Transverse colon (tissue), 4 donors: ENCODE measurements around the gene PSMD5. TPM values are rescaled to one million over a fixed set of nuclear protein-coding genes. Genes with fewer than 3 reads are reported as not detected.
"Not testable (repeated sequence)": the region's sequence is repeated elsewhere in the genome, so short reads cannot be mapped to it uniquely, and the experiment has no call there.

Source experiments
- DNase-seq: peaks from one replicate; pipeline ENCODE4 v3.0.0-alpha.2; 2019
- H3K27ac ChIP-seq, 4 donors: fragments of 200-600 bp; sonication (generic); 2 replicates each; pipeline ENCODE4 v1.5.1; 2016 to 2018; ENCODE audit warnings: inconsistent platforms in 4 of 4
- H3K27me3 ChIP-seq: fragments of 200-600 bp; sonication (generic); 2 replicates; pipeline ENCODE4 v1.5.1; 2017; ENCODE audit warnings: inconsistent platforms
- H3K36me3 ChIP-seq, 4 donors: fragments of 200-600 bp; sonication (generic); 2 replicates each; pipeline ENCODE4 v1.5.1; 2017 to 2019; ENCODE audit warnings: inconsistent platforms in 4 of 4
- H3K4me1 ChIP-seq, 4 donors: fragments of 200-600 bp; sonication (generic); 2 replicates each; pipeline ENCODE4 v1.5.1; 2017 to 2020; ENCODE audit warnings: inconsistent platforms in 4 of 4
- H3K4me3 ChIP-seq, 4 donors: fragments of 200-600 bp; sonication (generic); 1 replicate in 1 of 4; 2 replicates in 3 of 4; pipeline versions ENCODE4 v1.5.1 to v1.6.1; 2017 to 2019; ENCODE audit warnings: inconsistent platforms in 4 of 4
- H3K9me3 ChIP-seq, 2 donors: fragments of 200-600 bp; sonication (generic); 2 replicates each; pipeline ENCODE4 v1.5.1; 2017 to 2019; ENCODE audit warnings: inconsistent platforms in 2 of 2
- CTCF ChIP-seq, 5 experiments: fragments of 200-600 bp in 3 of 5; fragments of 450-650 bp in 2 of 5; sonication (generic) in 3 of 5; IDR thresholded peaks; 1 replicate in 2 of 5; 2 replicates in 3 of 5; pipeline ENCODE4 v1.5.1; 2016 to 2017; ENCODE audit warnings: antibody characterized with exemption in 5 of 5, inconsistent platforms in 3 of 5, mild to moderate bottlenecking in 2 of 5, moderate library complexity in 1 of 5
- EP300 ChIP-seq: sonication (generic); formaldehyde crosslinking; IDR thresholded peaks from one replicate; pipeline ENCODE4 v1.6.1; 2017; ENCODE audit warnings: antibody characterized with exemption, low read depth
- POLR2A ChIP-seq: fragments of 450-650 bp; IDR thresholded peaks from one replicate; pipeline ENCODE4 v1.6.1; 2016; ENCODE audit warnings: antibody characterized with exemption, mild to moderate bottlenecking, moderate library complexity
- POLR2AphosphoS5 ChIP-seq, 3 donors: sonication (generic); formaldehyde crosslinking; IDR thresholded peaks; one replicate each; pipeline ENCODE4 v1.6.1; 2016; ENCODE audit warnings: antibody characterized with exemption in 3 of 3
- WGBS, 2 donors: methylation state at CpG; one replicate each; pipeline ENCODE4 v1.1.5; 2018; ENCODE audit warnings: low coverage in 1 of 2; 5-methylcytosine and 5-hydroxymethylcytosine counted together
- in situ Hi-C, 4 donors: fragments of 200-750 bp; cut with MboI; loops; one replicate each; pipeline versions ENCODE4 v1.15.0 to v1.15.1; 2017; ENCODE audit warnings: low sequenced_read_pairs in 3 of 4, low pct_ligation_motif_present in 1 of 4, low pct_unique_long_range_greater_than_20kb in 1 of 4
- intact Hi-C: fragments of 100-400 bp; cut with DNase I; formaldehyde crosslinking; loops from one replicate; pipeline ENCODE4 v1.15.1; 2023; ENCODE audit warnings: low total_unique reads
- total RNA-seq, 4 donors: library from RNA; depleted of rRNA; stranded (reverse); fragments of >200 nt; gene quantifications; one replicate each; pipeline ENCODE4 v1.1.0, GENCODE V29; 2016

Gene PSMD5
- total RNA-seq, 4 donors from 2014 or later = 25.3 to 36.6 (median 28.7) TPM

GRCh38 chr9:120807607-120808379 lies 34.9 kb downstream of the PSMD5 start:
- intact Hi-C loops = no loop called here
- no peak for DNase-seq
- Histone ChIP-seq H3K4me3 (no peak overlapping the region), H3K9me3 (peaks cover 31 to 34% of the 10 kb centered on the region in 2 donors), H3K4me1 (no peaks in the 10 kb centered on the region), H3K27me3 (no peaks in the 10 kb centered on the region), H3K36me3 (peaks cover 0 to 3% (median 0%) of the 10 kb centered on the region in 4 donors), H3K27ac (no peak overlapping the region)
- in situ Hi-C loops = no loop called here
- TF ChIP-seq POLR2AphosphoS5 (IDR thresholded peaks at IDR 0.05) (no peak), EP300 (no peak), POLR2A (no peak), CTCF (IDR thresholded peaks at IDR 0.05) (no peak)

- H3K27me3 ChIP-seq, H3K4me3 ChIP-seq, H3K27ac ChIP-seq, in situ Hi-C loops, H3K4me1 ChIP-seq, H3K36me3 ChIP-seq, DNase-seq, intact Hi-C loops: not testable (repeated sequence)
- peaks cover 31 to 34% of the 10 kb centered on the region in 2 donors for H3K9me3 ChIP-seq
- 55 to 86% methylated on average over 1 to 3 of the region's 3 CpGs for WGBS, 2 donors
Measured at GRCh38 chr9:120804784-120805363, 37.8 kb downstream of the PSMD5 start.

DNA sequence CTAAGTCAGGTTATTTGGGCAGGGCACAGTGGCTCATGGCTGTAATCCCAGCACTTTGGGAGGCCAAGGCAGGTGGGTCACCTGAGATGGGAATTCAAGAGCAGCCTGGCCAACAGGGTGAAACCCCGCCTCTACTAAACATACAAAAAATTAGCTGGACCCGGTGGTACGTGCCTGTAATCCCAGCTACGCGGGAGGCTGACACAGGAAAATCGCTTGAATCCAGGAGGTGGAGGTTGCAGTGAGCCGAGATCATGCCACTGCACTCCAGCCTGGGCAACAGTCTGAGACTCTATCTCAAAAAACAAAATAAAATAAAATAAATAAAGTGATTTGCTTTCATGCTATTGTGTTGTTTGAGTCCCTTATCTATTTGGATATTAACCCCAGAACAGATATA lies 41.3 kb downstream of the PSMD5 start:
- TF ChIP-seq EP300 (no peak), POLR2AphosphoS5 (IDR thresholded peaks at IDR 0.05) (no peak), POLR2A (no peak), CTCF (IDR thresholded peaks at IDR 0.05) (no peak)
- Histone ChIP-seq H3K4me1 (no peaks in the 10 kb centered on the region), H3K36me3 (no peaks in the 10 kb centered on the region), H3K9me3 (peaks cover 6 to 11% of the 10 kb centered on the region in 2 donors), H3K27ac (no peak overlapping the region), H3K27me3 (no peaks in the 10 kb centered on the region), H3K4me3 (no peak overlapping the region)
- DNase-seq = no peak
- intact Hi-C loops = no loop called here
- 90 to 95% methylated on average over 5 to 7 of the region's 7 CpGs for WGBS, 2 donors
- in situ Hi-C loops = no loop called here

DNA sequence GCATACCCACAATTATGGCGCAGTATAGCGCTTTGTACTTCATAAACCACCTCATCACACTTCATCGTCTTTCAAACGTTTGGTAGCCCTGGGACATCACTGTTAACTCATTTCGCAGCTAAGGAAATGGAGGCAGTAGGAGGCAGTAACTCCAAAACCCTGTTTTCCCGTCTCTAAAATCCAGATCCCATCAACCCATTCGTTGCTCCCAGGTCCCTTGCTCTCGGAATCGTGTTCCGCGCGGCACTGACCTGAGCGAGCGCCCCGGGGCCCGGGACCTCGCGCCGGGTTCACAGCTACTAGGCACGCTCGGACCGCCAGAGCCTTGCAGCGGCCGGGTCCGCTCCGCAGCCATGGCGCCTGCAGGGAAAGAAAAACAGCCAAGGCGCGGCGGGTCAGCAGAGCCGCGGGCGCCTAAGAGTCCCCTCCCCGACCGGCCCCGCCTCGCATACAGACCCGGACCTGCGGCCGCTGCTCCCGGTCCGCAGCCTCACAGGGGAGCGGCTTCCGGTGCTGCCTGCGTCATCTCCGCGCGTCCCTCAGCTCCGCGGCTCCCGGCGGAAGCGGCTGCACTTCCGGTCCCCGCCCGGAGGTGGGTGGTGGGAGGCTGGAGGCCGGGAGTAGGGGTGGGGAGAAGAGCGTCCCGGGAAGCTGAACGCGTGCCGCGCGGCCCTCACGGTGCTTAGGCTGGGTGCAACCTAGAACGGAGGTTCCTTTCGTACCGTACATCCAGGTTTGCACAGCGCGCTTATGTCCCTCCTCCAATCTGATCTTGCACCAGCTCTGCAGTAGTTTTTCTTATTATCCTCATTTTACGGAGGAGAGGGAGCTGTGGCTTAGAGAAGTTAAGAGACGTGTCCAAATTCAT lies 49.6 kb downstream of the PSMD5 start, which contains the start of gene FBXW2:
FBXW2 (minus strand) TSS at position 519 of the 868 bp plus-strand sequence. CDS start 5,158 bp downstream, outside the sequence.
- in situ Hi-C loops (no loop called here), intact Hi-C loops (no loop called here)
- peak; percentile 95 for DNase-seq
- Histone ChIP-seq H3K9me3 (no peaks in the 10 kb centered on the region), H3K36me3 (peaks cover 0 to 7% (median 0%) of the 10 kb centered on the region in 4 donors), H3K27ac (peak within 1 kb of the TSS; percentile 89 to 95 (median 94)), H3K4me1 (peaks cover 11 to 27% (median 19%) of the 10 kb centered on the region in 4 donors), H3K27me3 (no peaks in the 10 kb centered on the region), H3K4me3 (peak within 1 kb of the TSS; percentile 41 to 86 (median 82))
- TF ChIP-seq POLR2A (peak; percentile 95), EP300 (no peak), CTCF (IDR thresholded peaks at IDR 0.05) (peak in 3 of 5 experiments; percentile 6 to 51 (median 44)), POLR2AphosphoS5 (IDR thresholded peaks at IDR 0.05) (peak; percentile 98 to 99 (median 98))
- WGBS, 2 donors = 0% methylated on average over 2 to 46 of the region's 72 CpGs
